ENCODE data around the gene MGAT3. TPM values are rescaled to one million over a fixed set of nuclear protein-coding genes. Genes with fewer than 3 reads are reported as not detected.
A peak's percentile ranks its signal among the peaks of the same experiment; 100 is the strongest.

The MGAT3 gene
- total RNA-seq, 4 donors from 2014 or later: 0.55 to 1.0 (median 0.59) TPM

GRCh38 chr22:39522567-39523300 lies 65.9 kb downstream of the MGAT3 start:
- peak; percentile 44 to 52 for ATAC-seq
- Histone ChIP-seq H3K4me1 (peaks cover 60 to 66% of the 10 kb centered on the region in 2 donors), H3K27me3 (no peaks in the 10 kb centered on the region), H3K27ac (peak overlapping the region; percentile 95 to 100 (median 100)), H3K9me3 (no peaks in the 10 kb centered on the region), H3K4me3 (peak overlapping the region; percentile 88 to 100 (median 99)), H3K36me3 (peaks cover 0 to 28% of the 10 kb centered on the region in 2 donors)
- TF ChIP-seq POLR2A (IDR thresholded peaks at IDR 0.05): peak; percentile 24 to 41
- TF ChIP-seq, protein P1, sequence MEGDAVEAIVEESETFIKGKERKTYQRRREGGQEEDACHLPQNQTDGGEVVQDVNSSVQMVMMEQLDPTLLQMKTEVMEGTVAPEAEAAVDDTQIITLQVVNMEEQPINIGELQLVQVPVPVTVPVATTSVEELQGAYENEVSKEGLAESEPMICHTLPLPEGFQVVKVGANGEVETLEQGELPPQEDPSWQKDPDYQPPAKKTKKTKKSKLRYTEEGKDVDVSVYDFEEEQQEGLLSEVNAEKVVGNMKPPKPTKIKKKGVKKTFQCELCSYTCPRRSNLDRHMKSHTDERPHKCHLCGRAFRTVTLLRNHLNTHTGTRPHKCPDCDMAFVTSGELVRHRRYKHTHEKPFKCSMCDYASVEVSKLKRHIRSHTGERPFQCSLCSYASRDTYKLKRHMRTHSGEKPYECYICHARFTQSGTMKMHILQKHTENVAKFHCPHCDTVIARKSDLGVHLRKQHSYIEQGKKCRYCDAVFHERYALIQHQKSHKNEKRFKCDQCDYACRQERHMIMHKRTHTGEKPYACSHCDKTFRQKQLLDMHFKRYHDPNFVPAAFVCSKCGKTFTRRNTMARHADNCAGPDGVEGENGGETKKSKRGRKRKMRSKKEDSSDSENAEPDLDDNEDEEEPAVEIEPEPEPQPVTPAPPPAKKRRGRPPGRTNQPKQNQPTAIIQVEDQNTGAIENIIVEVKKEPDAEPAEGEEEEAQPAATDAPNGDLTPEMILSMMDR (IDR thresholded peaks at IDR 0.05 in 4 of 5, conservative IDR thresholded peaks at IDR 0.05 in 1 of 5): no peak
- DNase-seq: peak; percentile 68 to 86
- in situ Hi-C loops (cut with MboI; ENCODE audit: low sequenced_read_pairs in 4 of 4) (loop anchor here in 2 of 4 donors (25.0 kb wide), 2 partner anchors 210 to 360 kb away; partner anchors contain the start of genes CBX7 (in 2 of the 2) and RPL3 (in 1 of the 2)), intact Hi-C loops (cut with DNase I; ENCODE audit: low total_unique reads) (loop anchor here (10.0 kb wide), 4 partner anchors 752 to 1918 kb away; partner anchors contain the start of genes GGA1, MRTFA and SUN2)

- in situ Hi-C loops (cut with MboI; ENCODE audit: low sequenced_read_pairs in 4 of 4) (loop anchor here in 2 of 4 donors (25.0 kb wide), 2 partner anchors 212 to 362 kb away; partner anchors contain the start of genes CBX7 (in 2 of the 2) and RPL3 (in 1 of the 2)), intact Hi-C loops (cut with DNase I; ENCODE audit: low total_unique reads) (loop anchor here (10.0 kb wide), 4 partner anchors 751 to 1919 kb away; partner anchors contain the start of genes GGA1, MRTFA and SUN2)
- Histone ChIP-seq H3K4me1 (peaks cover 62 to 70% of the 10 kb centered on the region in 2 donors), H3K4me3 (peak overlapping the region in 1 of 4 donors; percentile 100), H3K9me3 (no peaks in the 10 kb centered on the region), H3K27ac (peak overlapping the region; percentile 95 to 100 (median 100)), H3K27me3 (no peaks in the 10 kb centered on the region), H3K36me3 (peaks cover 0 to 28% of the 10 kb centered on the region in 2 donors)
- no peak for ATAC-seq
- DNase-seq: peak in 1 of 2 donors; percentile 60
- TF ChIP-seq, protein P1 (IDR thresholded peaks at IDR 0.05 in 4 of 5, conservative IDR thresholded peaks at IDR 0.05 in 1 of 5): no peak
- TF ChIP-seq POLR2A (IDR thresholded peaks at IDR 0.05): no peak
Measured at GRCh38 chr22:39524089-39524752, 67.4 kb downstream of the MGAT3 start.

- Histone ChIP-seq H3K4me1 (peaks cover 69 to 76% of the 10 kb centered on the region in 2 donors), H3K36me3 (peaks cover 0 to 28% of the 10 kb centered on the region in 2 donors), H3K27ac (peak overlapping the region; percentile 95 to 100 (median 100)), H3K9me3 (no peaks in the 10 kb centered on the region), H3K4me3 (no peak overlapping the region), H3K27me3 (no peaks in the 10 kb centered on the region)
- in situ Hi-C loops (cut with MboI; ENCODE audit: low sequenced_read_pairs in 4 of 4) (loop anchor here (25.0 kb wide), 5 partner anchors 213 to 837 kb away; partner anchors contain the start of genes ADSL (in 2 of the 4), CBX7 (in 2 of the 4), RPL3 (in 1 of the 4) and SGSM3 (in 1 of the 4)), intact Hi-C loops (cut with DNase I; ENCODE audit: low total_unique reads) (loop anchor here (5.0 to 10.0 kb wide), 5 partner anchors 353 to 1920 kb away; partner anchors contain the start of genes GGA1, MRTFA and SUN2)
- no peak for ATAC-seq
- no peak for DNase-seq
- TF ChIP-seq POLR2A (IDR thresholded peaks at IDR 0.05): no peak
- TF ChIP-seq, protein P1 (IDR thresholded peaks at IDR 0.05 in 4 of 5, conservative IDR thresholded peaks at IDR 0.05 in 1 of 5): no peak
Measured at GRCh38 chr22:39524753-39525657, 68.2 kb downstream of the MGAT3 start.

DNA sequence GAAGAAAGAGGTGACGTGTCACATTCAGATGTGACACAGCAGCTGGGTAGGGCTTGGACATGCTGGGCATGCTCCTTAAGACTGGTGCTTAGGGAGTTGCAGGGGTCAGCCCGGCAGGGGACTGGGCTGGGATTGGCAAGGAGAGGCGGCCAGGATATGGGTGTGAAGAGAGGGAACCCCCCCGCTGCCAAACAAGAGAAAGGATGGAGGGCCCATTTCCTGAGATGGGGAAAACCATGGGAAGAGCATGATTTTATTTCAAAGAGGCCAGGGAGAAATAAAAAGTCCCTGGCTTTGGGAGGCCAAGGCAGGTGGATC lies 68.8 kb downstream of the MGAT3 start:
- DNase-seq (no peak), ATAC-seq (no peak)
- TF ChIP-seq, protein P1 (IDR thresholded peaks at IDR 0.05 in 4 of 5, conservative IDR thresholded peaks at IDR 0.05 in 1 of 5): no peak
- TF ChIP-seq POLR2A (IDR thresholded peaks at IDR 0.05): no peak
- Histone ChIP-seq H3K36me3 (peaks cover 0 to 29% of the 10 kb centered on the region in 2 donors), H3K4me1 (peaks cover 75 to 79% of the 10 kb centered on the region in 2 donors), H3K4me3 (no peak overlapping the region), H3K27me3 (no peaks in the 10 kb centered on the region), H3K9me3 (no peaks in the 10 kb centered on the region), H3K27ac (peak overlapping the region; percentile 95 to 100 (median 100))
- in situ Hi-C loops (cut with MboI; ENCODE audit: low sequenced_read_pairs in 4 of 4): loop anchor here in 3 of 4 donors (25.0 kb wide), 3 partner anchors 512 to 837 kb away; partner anchors contain the start of genes ADSL (in 2 of the 3) and SGSM3 (in 1 of the 3)
- intact Hi-C loops (cut with DNase I; ENCODE audit: low total_unique reads): loop anchor here (5.0 to 10.0 kb wide), 5 partner anchors 353 to 1921 kb away; partner anchors contain the start of genes GGA1, MRTFA and SUN2

Measured in gastrocnemius medialis (tissue), 4 donors.